ENCODE data around the gene ABR. TPM values are rescaled to one million over a fixed set of nuclear protein-coding genes. Genes with fewer than 3 reads are reported as not detected.

Gene ABR
- total RNA-seq, 2 donors from 2014 or later: 80.7 to 82.7 TPM

DNA sequence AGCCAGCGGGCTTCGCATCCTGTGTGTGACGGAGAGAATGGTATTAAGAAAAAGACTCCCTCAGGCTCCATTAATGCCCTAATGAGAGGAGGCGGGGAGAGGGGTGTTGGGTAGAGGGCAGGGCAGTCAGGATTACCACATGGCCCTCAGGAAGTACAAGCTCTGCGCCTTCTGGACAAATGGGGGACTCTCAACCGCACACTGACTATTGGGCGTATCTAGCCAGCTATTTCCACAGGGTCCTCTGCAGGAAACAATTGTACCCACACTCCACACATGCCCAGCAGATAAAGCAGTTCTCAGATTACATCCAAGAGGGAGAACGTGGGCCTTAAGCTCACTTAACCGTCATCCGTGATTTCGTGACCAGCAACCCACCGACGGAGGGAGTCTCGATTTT lies 214.9 kb downstream of the ABR start:
- Histone ChIP-seq H3K27ac (no peak overlapping the region), H3K4me1 (replicated peaks) (no peaks in the 10 kb centered on the region), H3K4me3 (no peak overlapping the region), H3K9me3 (no peaks in the 10 kb centered on the region), H3K27me3 (replicated peaks; ENCODE audit: insufficient read depth) (no peaks in the 10 kb centered on the region), H3K36me3 (no peaks in the 10 kb centered on the region)
- TF ChIP-seq POLR2A (IDR thresholded peaks at IDR 0.05) (no peak), POLR2AphosphoS5 (IDR thresholded peaks at IDR 0.05) (no peak)
- TF ChIP-seq, protein P1, sequence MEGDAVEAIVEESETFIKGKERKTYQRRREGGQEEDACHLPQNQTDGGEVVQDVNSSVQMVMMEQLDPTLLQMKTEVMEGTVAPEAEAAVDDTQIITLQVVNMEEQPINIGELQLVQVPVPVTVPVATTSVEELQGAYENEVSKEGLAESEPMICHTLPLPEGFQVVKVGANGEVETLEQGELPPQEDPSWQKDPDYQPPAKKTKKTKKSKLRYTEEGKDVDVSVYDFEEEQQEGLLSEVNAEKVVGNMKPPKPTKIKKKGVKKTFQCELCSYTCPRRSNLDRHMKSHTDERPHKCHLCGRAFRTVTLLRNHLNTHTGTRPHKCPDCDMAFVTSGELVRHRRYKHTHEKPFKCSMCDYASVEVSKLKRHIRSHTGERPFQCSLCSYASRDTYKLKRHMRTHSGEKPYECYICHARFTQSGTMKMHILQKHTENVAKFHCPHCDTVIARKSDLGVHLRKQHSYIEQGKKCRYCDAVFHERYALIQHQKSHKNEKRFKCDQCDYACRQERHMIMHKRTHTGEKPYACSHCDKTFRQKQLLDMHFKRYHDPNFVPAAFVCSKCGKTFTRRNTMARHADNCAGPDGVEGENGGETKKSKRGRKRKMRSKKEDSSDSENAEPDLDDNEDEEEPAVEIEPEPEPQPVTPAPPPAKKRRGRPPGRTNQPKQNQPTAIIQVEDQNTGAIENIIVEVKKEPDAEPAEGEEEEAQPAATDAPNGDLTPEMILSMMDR (IDR thresholded peaks at IDR 0.05): no peak
- WGBS: 59% methylated on average over 14 of the region's 14 CpGs
- intact Hi-C loops (cut with DNase I): no loop called here
- DNase-seq (ENCODE audit: low spot score): no peak

DNA sequence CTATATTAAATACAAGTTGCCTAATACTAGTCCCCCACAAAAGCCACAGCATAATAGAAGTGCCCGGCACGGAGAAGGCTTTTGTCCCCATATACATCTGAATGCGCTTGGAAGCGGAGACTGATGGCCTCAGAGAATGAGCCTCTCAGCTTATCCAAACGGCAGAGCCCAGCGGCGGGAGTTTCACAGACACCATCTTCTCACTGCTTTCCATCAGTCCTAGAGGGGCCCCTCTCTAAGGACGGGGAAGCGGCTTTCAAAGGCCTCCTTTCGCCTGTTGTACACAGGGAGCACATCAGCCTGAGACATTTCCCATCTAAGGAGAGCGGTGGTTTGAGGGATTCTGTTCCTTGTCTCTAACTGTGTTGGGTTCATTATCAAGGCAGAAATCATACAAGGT lies 217.1 kb downstream of the ABR start:
- Histone ChIP-seq H3K4me1 (replicated peaks) (no peaks in the 10 kb centered on the region), H3K27ac (no peak overlapping the region), H3K4me3 (no peak overlapping the region), H3K36me3 (no peaks in the 10 kb centered on the region), H3K27me3 (replicated peaks; ENCODE audit: insufficient read depth) (no peaks in the 10 kb centered on the region), H3K9me3 (no peaks in the 10 kb centered on the region)
- intact Hi-C loops (cut with DNase I): no loop called here
- WGBS: 74% methylated on average over 11 of the region's 11 CpGs
- TF ChIP-seq, protein P1 (IDR thresholded peaks at IDR 0.05): no peak
- TF ChIP-seq POLR2A (IDR thresholded peaks at IDR 0.05) (no peak), POLR2AphosphoS5 (IDR thresholded peaks at IDR 0.05) (no peak)
- no peak for DNase-seq (ENCODE audit: low spot score)

DNA sequence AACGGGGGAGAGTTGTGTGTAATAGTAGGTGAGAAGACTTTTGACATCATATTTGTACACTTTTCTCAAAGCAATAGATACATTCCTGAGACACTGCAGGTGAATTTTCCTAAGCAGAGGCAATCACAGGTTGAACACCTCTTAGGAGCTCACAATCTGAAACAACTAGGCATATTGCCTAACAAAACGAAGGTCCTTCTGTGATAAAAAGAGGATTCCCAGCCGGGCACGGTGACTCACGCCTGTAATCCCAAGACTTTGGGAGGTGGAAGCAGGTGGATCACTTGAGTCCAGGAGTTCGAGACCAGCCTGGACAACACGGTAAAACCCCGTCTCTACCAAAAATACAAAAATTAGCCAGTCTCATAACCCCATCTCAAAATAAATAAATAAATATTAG lies 217.6 kb downstream of the ABR start:
- TF ChIP-seq, protein P1 (IDR thresholded peaks at IDR 0.05): no peak
- TF ChIP-seq POLR2A (IDR thresholded peaks at IDR 0.05) (no peak), POLR2AphosphoS5 (IDR thresholded peaks at IDR 0.05) (no peak)
- Histone ChIP-seq H3K27me3 (replicated peaks; ENCODE audit: insufficient read depth) (no peaks in the 10 kb centered on the region), H3K4me1 (replicated peaks) (no peaks in the 10 kb centered on the region), H3K4me3 (no peak overlapping the region), H3K27ac (no peak overlapping the region), H3K36me3 (no peaks in the 10 kb centered on the region), H3K9me3 (no peaks in the 10 kb centered on the region)
- WGBS: 74% methylated on average over 8 of the region's 8 CpGs
- DNase-seq (ENCODE audit: low spot score): no peak
- intact Hi-C loops (cut with DNase I): no loop called here

DNA sequence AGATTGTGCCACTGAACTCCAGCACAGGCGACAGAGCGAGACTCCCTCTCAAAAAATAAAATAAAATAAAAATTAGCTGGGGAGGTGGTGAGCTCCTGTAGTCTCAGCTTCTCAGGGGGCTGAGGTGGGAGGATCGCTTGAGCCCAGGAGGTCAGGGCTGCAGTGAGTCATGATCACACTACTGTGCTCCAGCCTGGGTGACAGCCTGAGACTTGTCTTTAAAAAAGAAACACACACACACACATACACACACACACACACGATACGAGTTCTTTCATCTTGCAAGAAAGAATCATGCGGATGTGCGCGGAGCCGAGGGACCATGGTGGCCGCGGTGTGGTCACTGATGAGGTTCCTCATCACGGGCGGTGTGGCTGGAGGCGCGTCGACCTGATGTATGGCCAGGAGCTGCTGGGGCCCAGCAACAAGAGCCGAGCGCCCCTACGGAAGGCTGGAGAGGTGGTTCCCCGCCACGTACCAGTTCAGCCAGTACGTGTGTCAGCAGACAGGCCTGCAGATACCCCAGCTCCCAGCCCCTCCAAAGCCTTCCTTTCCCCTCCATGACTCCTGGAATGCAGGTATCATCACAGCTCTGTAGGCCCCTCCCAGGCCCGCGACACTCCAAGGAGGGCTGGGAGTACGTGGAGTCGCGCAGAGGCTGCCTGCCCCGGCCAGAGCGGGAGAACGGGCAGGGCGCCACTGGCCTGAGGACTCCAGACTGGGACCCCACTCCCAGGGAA lies 220.9 kb downstream of the ABR start:
- Histone ChIP-seq H3K27ac (no peak overlapping the region), H3K27me3 (replicated peaks; ENCODE audit: insufficient read depth) (no peaks in the 10 kb centered on the region), H3K9me3 (no peaks in the 10 kb centered on the region), H3K4me1 (replicated peaks) (no peaks in the 10 kb centered on the region), H3K4me3 (no peak overlapping the region), H3K36me3 (no peaks in the 10 kb centered on the region)
- intact Hi-C loops (cut with DNase I): no loop called here
- TF ChIP-seq POLR2AphosphoS5 (IDR thresholded peaks at IDR 0.05): no peak
- TF ChIP-seq POLR2A (IDR thresholded peaks at IDR 0.05): no peak
- TF ChIP-seq, protein P1 (IDR thresholded peaks at IDR 0.05): no peak
- DNase-seq (ENCODE audit: low spot score): no peak
- 91% methylated on average over 31 of the region's 31 CpGs for WGBS

DNA sequence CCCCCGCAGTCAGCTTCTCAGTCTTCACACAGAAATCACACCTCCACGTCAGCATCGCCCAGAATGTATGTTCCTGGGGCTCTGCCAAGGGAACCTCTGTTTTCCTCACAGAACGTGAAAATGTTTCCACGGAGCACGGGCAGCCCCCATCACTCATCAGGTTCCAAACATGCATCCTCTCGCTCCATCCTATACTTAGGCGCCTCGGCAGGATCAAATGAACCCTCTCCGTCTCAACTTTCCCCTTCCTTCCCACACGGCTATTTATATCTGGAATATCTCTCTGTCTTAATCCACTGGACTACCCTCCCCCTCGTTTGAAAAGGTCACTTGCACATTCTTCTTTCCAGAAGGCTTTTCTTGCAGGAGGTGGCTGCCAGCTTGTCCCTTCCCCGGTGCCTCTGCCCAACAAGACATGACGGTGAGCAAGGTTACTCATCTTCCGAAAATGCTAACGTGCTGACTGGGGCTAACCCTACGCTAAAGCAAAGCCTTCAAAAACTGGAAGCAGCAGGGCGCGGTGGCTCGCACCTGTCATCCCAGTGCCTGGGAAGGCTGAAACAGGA lies 221.8 kb downstream of the ABR start:
- H3K4me1 ChIP-seq (replicated peaks): no peaks in the 10 kb centered on the region
- no peaks in the 10 kb centered on the region for H3K9me3 ChIP-seq
- no peaks in the 10 kb centered on the region for H3K27me3 ChIP-seq (replicated peaks; ENCODE audit: insufficient read depth)
- intact Hi-C loops (cut with DNase I): no loop called here
- 66% methylated on average over 20 of the region's 20 CpGs for WGBS
- no peak overlapping the region for H3K27ac ChIP-seq
- no peak overlapping the region for H3K4me3 ChIP-seq
- no peak for DNase-seq (ENCODE audit: low spot score)
- TF ChIP-seq POLR2A (IDR thresholded peaks at IDR 0.05) (no peak), POLR2AphosphoS5 (IDR thresholded peaks at IDR 0.05) (no peak)
- no peaks in the 10 kb centered on the region for H3K36me3 ChIP-seq

Data from prostate gland (tissue), 2 donors.